ENCODE results near the gene PHF24.
"Not testable (repeated sequence)": the region's sequence is repeated elsewhere in the genome, so short reads cannot be mapped to it uniquely, and the experiment has no call there.

PHF24 gene

GRCh38 chr9:34997379-34997781 lies 39.3 kb downstream of the PHF24 start:
- no peak for DNase-seq (ENCODE audit: low spot score)

DNA sequence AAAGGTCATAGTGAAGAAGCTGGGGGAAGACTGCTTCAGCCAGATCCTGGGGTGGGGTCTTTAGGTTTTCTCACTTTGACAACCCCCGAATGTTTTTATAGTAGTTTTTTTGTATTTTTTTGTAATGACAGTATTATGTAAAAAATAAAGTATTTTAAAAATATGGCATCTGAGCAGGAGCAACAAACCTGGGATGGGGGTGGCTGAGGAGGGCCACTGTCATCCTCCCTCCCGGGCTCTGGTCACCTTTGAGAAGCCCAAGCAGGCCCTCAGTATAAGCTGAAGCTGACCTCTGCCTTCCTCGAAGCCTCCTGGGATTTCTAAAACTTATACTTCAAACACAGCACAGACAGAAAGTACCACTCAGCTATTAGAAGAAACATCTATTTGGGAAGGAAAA lies 40.2 kb downstream of the PHF24 start:
- no peak for DNase-seq (ENCODE audit: low spot score)

- DNase-seq (ENCODE audit: low spot score) = no peak
Observed at GRCh38 chr9:34999576-34999975, 41.5 kb downstream of the PHF24 start.

DNA sequence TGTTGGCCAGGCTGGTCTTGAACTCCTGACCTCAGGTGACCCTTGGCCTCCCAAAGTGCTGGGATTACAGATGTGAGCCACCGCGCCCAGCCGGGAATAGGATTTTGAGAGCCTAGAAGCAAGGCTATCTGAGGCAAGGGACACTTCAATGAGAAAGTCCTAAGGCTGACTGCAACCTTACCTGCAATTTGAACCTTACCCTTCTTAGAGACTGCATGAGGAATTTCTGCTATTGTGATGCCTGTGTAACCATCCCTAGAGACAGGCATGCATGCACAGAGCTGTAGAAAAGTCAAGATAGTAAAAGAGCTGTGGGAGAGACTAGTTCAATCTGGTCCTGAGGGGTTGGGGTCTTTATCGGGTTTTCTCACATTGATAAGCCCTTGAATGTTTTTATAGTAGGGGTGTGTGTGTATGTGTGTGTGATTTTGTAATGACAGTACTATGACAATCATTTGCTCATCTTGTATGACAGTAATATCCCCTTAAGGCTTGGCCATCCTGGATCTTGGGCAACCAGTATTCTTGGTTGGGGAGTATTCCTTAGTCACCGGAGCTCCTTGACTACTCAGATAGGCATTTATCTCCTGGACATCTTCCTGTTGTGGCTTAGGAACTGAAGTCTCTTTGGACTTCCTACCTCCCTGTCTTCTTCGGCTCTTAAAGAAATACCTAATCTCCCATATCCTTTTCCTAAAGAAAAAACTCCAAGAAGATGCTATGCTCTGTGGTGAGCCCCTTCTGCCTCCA lies 42.6 kb downstream of the PHF24 start:
- DNase-seq (ENCODE audit: low spot score) = no peak

DNA sequence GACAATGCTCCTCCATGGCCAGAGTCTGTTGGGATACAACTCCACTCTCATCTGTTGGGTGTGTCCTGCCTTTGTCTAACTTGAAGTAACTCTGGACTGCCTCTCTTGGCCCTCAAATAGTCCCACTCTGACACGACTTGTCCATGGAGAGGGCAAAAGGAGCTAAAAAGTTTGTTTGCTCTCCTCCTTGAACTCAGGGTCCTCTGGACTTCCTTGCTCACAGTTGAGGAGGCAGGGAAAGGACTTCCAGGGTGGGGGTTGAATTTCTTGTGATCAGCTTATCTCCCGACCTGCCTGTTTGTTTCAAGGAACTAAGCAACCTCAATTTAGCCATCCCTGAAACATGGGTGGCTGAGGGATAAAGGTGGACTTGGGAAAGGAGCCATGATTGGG lies 43.2 kb downstream of the PHF24 start:
- DNase-seq (ENCODE audit: low spot score) = no peak

DNA sequence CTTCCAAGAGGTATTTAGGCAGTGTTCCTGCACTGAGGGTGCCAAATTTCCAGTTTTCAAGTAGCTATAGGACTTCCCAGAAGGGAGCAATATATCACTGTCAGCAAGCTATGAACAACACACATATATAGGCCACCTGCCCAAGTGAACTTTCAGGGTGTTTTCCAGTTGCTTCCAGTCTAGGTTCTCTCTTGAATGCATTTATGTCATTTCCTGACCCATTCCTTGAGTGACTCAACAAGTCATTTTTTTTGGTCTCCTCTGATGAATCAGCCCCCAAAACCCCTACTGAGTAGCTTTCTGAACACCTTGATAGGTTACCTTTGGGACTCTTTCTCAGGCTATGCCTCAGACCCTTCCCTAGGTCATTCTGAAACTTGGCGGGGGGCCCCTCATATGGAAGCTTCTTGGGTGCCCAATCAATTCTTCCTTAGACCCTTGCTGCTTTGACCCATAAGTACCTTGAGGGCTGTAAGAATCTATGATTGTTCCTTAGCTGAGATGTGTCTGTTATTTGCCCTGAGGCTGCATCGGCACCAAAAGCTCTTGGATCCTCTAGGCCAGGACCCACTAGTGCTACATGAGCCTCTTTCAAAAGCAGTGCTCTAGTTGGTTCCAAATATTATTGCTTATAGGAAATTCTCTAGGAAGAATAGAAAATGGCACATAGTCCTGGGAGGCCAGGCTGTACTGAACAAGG lies 43.9 kb downstream of the PHF24 start:
- no peak for DNase-seq (ENCODE audit: low spot score)

- no peak for DNase-seq (ENCODE audit: low spot score)
Observed at GRCh38 chr9:35002623-35003022, 44.5 kb downstream of the PHF24 start.

GRCh38 chr9:35004299-35004698 lies 46.2 kb downstream of the PHF24 start:
- DNase-seq (ENCODE audit: low spot score) = not testable (repeated sequence)

DNA sequence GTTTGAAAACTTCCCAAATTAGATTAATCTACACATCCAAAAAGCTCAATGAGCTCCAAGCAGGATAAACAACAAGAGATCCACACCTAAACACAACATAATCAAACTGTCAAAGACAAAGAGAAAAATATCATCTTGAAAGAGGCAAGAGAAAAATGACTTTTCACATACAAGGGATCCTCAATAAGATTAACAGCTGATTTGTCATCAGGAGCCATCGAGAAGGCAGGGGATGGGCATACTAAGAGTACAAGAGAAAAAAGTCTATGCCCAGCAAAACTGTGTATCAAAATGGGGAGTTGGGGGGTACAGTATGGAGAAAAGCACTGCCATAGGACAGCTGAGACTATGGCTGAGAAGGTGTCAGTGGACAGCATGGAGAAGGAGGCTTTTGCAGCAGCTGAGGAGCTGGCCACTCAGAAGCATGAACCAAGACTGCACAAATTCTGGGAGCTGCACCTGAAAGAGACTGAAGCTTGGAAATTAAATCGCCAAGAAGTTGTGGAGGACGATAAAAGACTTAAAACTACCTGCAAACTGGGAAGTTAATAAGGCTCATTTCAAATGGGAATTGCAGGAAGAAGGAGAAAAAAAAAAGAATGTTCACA lies 52.4 kb downstream of the PHF24 start:
- DNase-seq (ENCODE audit: low spot score) = no peak

GRCh38 chr9:35014517-35014916 lies 56.4 kb downstream of the PHF24 start:
- DNase-seq (ENCODE audit: low spot score) = no peak

- not testable (repeated sequence) for DNase-seq (ENCODE audit: low spot score)
Observed at GRCh38 chr9:35023443-35023842, 65.4 kb downstream of the PHF24 start.

DNA sequence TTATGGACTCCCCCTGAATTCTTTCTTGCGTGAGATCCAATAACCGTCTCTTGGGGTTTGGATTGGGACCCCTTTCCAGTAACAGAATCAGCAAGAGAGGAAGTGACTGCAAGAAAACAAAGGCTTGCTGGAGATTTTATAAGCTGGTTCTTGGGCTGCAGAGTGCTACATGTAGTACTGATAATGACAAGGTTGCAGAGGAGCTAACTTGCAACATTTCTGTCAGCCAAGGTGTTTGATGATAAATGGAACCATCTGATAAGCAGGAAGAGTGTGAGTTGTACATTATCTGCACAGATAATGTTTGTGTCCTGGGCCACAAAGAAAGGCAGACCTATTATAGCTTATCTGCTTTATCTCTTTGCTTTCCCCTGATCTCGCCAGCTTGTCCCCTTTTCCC lies 68.6 kb downstream of the PHF24 start:
- DNase-seq (ENCODE audit: low spot score) = no peak

GRCh38 chr9:35027374-35027773 lies 69.3 kb downstream of the PHF24 start:
- no peak for DNase-seq (ENCODE audit: low spot score)

DNA sequence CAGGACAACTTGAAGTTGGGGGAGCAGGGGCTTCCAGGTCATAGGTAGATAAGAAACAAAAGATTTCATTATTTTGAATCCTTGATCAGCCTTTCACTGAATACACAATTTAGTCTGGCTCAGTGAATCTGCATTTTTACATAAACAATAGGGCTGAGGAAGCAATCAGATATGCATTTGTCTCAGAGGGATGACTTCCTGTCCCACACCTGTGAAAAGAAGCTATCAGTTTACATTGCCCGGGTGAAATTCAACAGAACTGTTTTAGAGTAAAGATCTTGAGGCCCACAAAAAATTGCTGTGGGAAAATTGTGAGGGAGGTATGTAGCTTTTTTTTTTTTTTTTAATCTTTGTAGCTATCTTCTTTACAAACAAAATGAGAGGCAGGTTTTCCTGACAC lies 69.8 kb downstream of the PHF24 start:
- no peak for DNase-seq (ENCODE audit: low spot score)

DNA sequence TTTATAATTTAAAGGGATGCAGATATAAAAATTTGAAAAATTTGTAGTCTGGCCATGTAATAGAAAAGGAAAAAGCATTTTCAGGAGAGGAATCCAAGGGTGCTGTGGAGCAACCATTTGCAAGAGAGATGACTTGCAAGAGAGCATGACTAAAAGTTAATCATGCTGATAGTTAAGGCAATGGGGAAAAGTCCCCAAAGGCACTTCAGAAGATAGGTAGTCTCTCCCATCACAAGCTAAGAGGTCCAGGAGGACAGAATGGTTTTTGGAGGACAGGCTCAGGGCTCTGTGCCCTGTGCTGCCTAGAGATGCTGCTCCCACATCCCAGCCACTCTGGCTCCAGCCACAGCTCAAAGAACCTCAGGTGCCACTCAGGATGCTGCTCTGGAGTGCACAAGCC lies 70.3 kb downstream of the PHF24 start:
- no peak for DNase-seq (ENCODE audit: low spot score)

- no peak for DNase-seq (ENCODE audit: low spot score)
Observed at GRCh38 chr9:35029241-35029640, 71.2 kb downstream of the PHF24 start.

GRCh38 chr9:35029852-35030251 lies 71.8 kb downstream of the PHF24 start:
- no peak for DNase-seq (ENCODE audit: low spot score)

Measured in COLO829 (cell line).